Activated CD8-positive, alpha-beta memory T cell treated with anti-CD3 and anti-CD28 coated beads, Interleukin-2, amount 50 U/mL, for 24 hours (primary cell): Measurements from ENCODE around the gene CNGA4.
"Not testable (repeated sequence)": the region's sequence is repeated elsewhere in the genome, so short reads cannot be mapped to it uniquely, and the experiment has no call there.

Experiments
- DNase-seq: peaks from one replicate; pipeline ENCODE4 v3.0.0-alpha.2; 2020; ENCODE audit errors: extremely low read depth

The CNGA4 gene

DNA sequence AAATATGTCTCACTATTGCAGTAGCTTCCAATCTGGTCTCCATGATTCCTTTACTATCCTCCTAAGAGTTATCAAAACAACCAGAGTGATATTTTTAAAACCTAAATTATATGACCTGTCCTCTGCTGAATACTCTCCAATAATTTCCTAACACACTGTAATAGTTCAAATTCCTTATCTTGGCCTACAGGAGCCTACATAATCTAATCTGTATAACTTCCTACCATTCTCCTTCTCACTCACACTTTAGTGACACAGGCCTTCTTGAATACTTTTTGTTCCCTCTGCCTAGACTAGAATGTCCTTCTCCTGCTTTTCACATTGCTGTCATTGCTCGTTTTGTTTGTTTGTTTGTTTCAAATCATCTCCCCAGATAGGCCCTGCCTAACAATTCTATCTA is 13.9 kb upstream of the CNGA4 start:
- DNase-seq = no peak

DNA sequence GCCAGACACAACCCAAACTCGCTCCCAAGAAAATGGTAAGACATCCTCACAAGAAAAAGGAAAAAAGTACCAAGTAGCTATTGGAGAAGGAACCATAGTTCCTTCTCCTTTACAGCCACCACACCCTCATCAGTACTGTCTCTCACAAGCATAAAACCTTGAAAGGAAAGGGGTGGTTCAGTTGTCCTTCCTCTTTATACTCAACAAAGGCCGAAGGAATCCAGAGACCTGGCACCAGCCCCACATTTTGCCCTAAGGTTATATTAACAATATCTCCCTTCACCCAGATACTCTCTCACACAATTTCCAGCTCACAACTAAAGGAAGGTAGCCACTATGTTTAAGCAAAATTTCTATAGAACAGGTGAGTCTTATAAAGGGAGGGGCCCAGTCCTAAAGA is 13.0 kb upstream of the CNGA4 start:
- no peak for DNase-seq

DNA sequence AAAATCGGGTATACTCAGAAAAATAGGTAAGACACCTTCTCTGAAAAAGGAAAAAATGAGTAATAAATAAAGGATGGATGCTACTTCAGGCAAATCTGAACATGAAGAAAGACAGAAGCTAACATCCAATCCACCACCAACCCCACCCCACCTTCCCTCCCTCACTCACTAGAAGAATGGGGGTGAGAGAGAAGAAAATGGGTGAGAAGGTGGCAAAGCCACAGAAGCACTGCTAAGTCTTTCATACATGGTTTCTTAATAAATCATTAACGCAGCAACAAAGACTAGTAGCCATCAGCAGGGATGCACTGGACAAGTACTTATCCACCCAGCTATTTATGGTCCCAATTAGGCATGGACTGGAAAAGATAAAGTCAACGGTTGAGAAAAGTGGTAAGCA is 10.4 kb upstream of the CNGA4 start:
- DNase-seq = no peak

DNA sequence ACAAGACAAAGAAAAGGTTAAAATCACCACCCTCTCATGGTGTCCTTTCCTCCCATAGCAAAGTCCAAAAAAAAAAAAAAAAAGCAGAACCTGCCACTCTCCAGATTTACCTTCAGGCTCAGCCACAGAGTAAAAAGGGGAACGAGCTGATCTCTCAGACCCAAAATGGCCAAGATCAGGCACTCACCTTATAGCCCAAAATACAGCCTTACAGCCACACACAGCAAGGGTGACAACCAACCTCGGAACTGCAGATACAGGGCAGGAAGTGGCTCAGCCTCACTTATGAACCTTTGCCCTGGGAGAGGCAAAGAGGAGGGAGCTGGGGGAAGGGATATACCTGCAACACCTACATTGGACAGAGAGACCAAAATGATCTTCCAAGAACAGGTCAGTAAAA is 9.0 kb upstream of the CNGA4 start:
- DNase-seq = no peak

DNA sequence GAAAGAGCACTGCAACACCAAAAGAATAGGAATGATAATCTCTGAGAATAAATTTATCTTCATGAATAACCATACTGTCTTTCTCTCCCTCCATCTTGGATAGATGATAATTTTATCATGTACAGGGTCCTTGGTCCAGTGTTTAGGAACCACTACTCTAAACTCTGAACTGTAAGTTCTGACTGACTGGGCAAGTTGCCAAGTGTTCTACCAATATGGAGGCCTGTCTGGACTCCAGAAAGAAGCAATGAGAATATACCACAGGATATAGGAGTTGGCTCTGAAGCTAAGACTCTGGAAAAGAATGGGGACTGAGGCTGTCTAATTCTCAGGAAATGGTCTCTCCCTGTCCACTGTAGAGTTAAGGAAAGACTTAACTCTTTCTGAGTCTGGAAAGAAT is 6.0 kb upstream of the CNGA4 start:
- DNase-seq = no peak

DNA sequence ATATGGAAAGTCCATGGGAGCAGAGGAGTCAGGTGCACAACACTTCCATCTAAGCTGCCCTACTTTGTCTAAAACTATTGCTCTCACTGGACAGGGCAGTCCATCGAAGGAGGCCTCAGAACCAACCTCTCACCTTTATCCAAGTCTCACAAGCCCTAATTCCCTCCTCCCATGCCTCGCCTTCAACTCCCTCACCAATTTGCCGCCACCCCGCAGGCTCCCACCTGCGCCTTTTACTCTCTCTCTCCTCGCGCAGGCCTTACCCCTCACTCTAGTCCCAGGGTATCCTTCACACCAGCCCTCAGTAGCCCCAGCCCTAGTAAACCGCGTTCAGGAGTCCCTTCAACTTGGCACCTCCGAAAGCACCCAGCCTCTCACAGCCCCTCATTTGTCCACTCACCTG is 4.9 kb upstream of the CNGA4 start:
- DNase-seq = no peak

DNA sequence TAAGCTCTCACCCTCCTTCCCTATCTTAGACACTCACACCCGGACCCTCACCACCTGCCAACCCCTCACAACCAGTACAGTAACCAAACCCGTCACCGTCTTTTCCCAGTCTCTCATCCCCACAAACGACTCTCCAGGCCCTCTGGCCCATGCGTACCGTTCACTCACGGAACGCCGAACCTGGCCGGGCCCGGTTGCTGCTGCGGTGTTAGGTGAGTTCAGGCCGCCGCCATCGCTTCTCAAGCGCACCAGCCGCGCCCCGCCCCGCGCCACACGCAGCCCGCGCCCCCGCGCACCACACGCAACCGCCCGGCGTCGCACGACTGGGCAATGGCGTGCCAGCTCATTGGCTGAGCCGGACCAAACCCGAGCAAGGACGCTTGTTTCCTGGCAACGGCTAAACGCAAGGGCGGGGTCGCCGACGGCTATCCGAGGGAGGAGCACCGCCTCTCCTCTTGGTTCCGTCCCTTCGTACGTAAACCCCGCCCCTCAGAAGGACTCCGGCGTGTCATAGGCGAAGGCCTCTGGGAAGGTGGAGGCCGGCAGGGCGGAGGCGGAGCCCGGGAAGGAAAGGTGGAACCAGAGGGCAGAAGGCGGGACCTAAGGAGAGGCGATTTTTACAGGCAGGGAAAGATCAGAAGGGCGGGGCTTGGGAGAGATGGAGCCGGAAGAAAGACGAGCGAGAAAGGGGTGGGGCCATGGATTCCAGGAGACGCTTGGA is 4.3 kb upstream of the CNGA4 start, which contains the start of gene FHIP1B:
Gene FHIP1B (minus strand): TSS at position 250 of the 721 bp plus-strand sequence. CDS start 10,120 bp downstream, outside the sequence.
- peak; percentile 99 for DNase-seq

DNA sequence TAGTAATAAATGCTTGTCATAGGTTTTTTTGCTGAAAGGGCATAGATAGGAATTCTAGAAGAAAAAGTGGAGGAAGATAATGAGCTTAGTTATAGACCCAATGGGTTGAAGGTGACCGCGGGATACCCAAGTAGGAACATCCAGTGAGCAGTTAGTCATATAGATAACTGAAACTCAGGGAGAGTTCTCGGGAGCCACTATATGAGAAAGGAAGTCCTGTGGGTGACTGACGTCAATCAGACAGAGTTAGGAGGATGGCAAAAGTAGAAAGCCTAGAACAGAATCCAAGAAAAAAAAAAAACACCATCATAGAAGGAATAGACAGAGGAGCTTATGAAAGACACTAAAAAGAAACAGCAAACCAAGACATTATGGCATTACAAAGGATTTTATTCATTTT is 1.6 kb upstream of the CNGA4 start:
- no peak for DNase-seq

DNA sequence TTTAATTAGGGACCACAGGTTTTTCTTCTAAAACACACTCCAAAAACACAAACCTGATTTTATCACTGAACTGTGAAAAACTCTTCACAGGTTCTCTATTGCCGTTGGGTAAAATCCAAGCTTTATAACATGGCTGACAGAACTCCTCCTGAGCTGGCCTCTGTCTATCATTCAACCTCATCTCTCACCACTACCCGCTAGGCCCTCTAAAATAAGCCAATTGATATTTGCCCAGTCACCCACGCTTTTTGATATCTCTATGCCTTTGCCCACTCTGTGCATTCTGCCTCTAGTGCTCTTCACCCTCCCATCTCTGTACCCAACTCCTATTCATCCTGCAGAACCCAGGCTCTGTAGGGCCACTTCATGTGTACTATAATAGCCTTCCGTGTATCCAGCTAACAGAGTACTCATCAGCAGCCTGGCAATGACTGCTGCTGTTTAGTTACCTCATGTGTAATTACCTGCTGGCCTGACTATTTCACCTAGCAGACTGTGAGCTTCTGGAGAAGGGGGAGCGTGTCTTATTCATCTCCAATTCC is 1.1 kb upstream of the CNGA4 start:
- DNase-seq = no peak

DNA sequence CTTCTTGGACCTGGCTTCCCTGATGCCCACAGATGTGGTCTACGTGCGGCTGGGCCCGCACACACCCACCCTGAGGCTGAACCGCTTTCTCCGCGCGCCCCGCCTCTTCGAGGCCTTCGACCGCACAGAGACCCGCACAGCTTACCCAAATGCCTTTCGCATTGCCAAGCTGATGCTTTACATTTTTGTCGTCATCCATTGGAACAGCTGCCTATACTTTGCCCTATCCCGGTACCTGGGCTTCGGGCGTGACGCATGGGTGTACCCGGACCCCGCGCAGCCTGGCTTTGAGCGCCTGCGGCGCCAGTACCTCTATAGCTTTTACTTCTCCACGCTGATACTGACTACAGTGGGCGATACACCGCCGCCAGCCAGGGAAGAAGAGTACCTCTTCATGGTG is 1.2 kb downstream of the CNGA4 start:
- no peak for DNase-seq

DNA sequence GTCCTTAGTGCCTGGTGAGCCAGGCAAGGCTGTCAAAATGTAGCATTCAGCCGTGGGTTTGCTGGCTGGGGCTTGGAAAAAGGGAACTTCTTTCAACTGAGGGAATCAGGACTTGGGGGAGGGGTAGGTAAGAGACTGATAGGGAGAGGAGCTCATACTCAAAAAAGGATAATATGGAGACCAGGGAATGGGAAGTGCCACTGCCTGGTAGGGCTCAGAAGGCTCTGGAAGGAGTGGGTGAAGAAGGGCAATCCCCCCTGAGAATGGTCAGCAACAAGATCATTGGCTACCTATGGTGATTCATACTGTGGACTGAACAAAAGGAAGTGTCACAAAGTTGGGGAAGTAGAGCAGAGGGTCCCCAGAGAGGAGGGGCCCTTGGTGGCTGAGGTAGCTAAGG is 1.9 kb downstream of the CNGA4 start:
- no peak for DNase-seq

DNA sequence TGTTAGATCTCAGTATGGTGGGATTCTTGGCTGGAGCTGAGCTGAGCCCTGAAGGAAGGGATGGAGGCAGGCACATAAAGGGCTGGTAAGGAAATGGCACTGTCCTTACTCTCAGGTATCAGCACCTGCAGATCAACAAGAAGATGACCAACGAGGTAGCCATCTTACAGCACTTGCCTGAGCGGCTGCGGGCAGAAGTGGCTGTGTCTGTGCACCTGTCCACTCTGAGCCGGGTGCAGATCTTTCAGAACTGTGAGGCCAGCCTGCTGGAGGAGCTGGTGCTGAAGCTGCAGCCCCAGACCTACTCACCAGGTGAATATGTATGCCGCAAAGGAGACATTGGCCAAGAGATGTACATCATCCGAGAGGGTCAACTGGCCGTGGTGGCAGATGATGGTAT is 2.4 kb downstream of the CNGA4 start:
- no peak for DNase-seq

DNA sequence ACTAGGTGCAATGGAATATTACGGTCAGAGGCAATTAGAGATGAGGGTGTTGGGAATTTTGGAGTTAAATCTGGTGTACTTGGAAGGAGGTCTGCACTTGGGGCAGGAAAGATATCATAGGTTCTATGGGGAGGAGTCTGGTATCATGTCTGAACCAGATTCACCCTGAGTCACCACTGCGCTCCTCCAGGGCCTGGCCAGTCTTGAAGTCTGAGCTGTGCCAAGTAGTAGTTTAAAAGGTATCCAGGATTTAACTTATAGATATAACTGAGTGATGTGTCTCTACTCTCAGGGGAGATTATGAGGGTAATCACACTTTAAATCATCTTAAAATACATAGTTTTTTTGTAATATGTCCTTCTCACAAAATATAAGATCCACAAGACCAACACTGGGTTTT is 6.6 kb downstream of the CNGA4 start:
- DNase-seq = no peak

DNA sequence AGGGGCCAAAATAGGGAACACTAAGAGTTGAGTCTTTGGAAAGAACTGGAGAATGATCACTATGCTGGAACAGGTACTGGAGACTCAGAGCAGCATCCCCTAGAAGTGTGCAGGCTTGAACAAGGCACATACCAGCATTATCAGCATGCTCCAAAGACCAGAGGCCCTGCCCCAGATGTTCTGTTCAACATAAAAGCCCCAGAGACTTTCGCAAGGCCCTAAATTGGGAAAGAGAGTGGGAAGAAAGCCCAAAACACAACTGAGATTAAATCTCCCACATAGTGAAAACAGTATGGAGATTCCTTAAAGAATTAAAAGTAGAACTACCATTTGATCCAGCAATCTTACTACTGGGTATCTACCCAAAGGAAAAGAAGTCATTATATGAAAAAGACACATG is 9.4 kb downstream of the CNGA4 start:
- no peak for DNase-seq

DNA sequence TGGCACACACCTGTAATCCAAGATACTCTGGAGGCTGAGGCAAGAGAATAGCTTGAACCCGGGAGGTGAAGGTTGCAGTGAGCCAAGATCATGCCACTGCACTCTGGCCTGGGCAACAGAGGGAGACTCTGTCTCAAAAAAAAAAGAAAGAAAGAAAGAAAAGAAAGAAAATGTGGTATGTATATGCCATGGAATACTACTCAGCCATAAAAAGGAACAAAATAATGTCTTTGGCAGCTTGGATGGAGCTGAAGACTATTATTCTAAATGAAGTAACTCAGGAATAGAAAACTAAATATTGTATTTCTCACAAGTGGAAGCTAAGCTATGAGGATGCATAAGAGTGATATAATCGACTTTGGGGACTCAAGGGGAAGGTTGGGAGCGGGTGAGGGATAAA is 10.0 kb downstream of the CNGA4 start:
- not testable (repeated sequence) for DNase-seq

DNA sequence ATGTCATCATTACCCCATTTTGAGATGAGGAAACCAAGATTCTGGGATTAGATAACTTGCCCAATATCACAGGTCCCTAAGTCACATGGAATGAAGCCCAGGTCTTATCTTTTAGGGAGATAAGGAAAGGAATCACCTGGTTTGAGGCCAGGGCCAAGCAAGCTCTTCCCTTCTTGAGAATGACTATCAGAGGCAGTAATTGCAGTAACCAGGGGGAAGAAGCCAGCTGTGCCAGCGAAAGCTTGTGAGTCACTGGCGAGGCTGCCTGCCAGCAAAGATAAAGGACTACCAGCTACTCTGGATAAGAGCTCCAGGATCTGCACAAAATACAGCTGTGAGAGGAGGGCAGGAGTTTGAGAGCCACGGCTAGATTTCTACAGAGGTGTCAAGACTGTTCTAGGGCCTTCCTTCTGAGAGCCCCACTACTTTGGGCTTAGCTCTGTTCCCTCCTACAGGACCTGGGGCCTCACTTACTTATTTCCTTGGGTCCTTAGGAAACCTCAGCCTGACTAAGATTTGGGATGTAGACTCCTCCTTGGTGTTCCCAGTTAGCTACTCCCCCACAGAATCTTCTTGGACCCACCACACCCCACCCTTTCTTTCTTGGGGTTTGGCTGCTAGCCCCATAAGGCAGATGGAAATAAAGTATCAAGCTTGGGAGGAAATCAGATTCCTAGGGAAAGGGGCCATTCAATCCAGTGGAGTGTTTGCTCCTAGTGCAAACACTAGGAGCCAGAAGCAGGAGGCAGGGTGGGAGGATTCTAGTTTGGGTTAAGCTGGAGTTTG is 11.1 kb downstream of the CNGA4 start:
- DNase-seq = no peak

DNA sequence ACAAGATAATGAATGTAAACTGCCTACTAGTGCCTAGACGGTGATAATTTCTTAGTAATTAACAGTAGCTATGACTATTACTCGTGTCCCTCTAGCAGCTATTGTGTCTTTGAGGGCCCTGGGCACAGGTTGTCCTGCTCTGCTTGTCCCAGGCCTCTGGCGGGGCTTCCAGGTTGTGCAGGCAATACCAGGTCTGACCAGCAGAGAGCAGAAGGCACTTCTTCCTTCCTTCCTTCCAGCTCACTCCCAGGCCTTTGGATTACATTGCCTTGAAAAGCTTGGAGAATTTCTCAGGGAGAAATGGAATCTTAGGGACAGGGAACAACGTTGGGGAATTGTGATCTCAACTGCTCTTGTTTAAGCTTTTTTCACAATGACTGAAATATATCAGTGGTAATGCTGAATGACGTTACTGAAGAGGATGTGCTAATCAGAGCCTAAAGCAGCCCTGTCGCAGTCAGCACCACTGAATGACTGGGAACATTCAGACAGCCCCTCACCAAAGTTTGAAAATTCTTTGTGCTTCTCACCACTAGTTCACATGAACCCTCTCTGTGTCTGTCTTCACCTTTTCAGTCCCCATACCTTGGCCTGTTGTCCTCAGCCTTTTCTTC is 12.3 kb downstream of the CNGA4 start:
- DNase-seq = no peak

DNA sequence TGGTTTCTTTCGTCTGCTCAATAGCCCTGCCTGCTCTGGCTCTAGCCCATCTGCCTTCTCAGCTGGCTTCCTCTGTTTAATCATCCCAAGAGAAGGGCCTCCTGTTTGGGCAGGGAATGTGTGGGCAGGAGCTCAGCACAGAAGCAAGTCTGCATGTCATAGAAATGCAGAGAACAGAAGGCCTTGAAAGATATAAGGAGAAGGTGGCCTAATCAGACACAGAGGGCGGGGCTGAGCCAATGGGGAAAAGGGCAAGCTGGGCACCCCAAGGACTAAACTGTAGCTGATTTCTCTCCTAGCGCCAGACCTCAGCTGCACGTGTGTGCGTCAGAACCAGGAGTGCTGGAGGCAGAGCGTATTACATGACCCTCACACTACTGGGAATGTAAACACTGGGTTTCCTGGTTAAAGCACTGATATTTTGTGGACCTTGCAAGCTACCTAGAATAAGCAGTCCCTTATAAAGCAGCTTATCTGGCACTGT is 13.1 kb downstream of the CNGA4 start:
- DNase-seq = no peak

DNA sequence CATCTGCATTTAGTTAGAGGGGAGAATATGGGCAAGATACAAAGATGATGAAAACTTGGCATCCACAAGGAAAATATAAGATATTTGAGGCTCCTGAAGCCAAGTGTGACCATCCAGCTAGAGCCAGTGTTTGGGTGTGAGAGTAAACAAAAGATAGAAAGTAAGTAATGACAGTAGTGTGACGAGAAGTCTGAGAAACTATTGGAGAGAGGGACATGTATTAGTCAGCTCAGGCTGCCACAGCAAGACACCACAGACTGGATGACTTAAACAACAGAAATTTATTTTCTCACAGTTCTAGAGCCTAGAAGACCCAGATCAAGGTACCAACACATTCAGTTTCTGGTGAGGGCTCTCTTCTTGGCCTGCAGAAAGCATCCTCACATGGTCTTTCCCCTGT is 14.3 kb downstream of the CNGA4 start:
- no peak for DNase-seq

DNA sequence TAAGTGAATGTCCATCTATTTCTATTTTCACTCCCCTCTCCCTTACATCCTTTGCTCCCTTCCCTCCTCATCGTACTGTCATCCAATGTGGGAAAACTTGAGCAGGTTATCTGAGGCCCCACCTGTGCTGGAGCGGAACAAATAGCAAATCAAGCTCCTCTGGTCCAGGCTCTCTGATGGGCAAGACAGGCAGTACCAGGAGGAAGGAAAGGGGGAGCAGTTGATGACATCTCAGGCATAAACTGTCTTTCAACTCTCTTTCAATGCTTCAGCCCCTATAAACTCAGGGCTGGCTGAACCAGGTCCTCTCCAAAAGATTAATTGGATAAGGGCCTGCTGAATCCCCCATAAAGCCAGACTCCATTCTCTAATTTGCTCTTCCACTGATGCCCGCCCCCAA is 19.3 kb downstream of the CNGA4 start:
- DNase-seq = no peak

DNA sequence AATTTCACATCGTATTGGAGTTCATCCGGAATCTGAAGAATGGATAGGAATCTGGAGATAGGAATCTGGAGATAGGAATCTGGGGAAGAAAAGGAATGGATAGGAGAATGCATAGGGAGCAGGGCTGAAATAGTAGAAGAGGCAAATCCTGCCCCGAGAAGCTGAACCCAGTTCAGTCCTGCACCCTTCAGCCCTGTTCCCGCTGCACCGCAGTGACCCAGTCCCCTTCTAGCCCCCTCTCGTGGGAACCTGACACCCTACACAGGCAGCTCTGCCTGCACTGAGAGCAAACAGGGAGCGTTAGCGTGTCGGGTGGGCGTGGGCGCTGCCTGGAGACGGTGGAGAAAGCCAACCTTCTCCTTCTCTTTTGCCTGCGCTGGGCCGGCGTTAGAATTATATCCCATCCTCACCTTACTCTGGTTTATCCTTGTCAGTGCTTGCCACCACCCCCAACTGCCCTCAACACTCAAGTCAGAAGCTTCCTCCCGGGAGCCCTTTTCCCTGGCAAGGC is 19.7 kb downstream of the CNGA4 start:
- no peak for DNase-seq

DNA sequence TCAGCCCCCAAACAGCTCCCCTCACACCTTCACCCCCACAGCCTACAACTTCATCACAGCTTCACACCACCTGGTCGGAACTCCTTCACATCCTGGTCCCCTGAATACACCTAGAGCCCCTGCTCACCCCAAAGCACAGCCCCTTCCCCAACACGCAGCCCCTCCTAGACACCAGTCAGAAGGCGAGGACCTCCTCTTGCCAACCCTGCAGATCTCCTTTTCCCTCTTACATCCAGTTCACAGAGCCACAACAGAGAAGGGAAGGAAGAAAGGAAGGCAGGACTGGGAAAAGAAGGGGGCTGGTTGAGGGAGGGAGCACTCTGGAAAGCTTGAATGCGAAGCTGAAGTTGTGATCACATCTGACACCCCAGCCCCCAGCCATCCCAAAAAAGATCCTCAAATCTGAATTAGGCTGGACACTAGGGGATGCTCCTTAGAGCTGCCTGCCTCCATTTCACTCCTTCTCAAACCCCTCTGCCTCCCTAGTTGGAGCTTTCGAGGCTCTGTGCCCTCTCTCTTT is 21.4 kb downstream of the CNGA4 start:
- DNase-seq = no peak
